ENCODE data around the gene HDHD3.
"Not testable (repeated sequence)": the region's sequence is repeated elsewhere in the genome, so short reads cannot be mapped to it uniquely, and the experiment has no call there.

The HDHD3 gene

DNA sequence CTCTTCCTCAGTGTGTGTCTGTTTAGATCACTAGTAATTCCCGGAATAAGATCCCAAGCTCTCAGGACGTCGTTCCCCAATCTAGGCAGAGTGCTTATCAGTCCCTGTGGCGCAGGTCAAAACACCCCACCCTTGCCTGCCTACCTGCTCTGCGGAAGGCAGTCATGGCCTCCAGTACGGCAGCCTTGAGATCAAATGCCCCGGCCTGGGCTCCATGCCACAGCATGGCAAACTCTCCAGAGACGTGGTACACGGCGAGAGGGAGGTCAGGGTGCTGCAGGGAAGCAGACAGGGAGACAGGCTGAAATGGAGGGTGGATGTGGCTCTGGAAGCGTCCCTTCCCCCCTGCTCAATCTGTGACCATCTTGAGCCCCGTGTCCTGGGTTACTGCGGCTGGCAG is 12.0 kb upstream of the HDHD3 start:
- DNase-seq = no peak

DNA sequence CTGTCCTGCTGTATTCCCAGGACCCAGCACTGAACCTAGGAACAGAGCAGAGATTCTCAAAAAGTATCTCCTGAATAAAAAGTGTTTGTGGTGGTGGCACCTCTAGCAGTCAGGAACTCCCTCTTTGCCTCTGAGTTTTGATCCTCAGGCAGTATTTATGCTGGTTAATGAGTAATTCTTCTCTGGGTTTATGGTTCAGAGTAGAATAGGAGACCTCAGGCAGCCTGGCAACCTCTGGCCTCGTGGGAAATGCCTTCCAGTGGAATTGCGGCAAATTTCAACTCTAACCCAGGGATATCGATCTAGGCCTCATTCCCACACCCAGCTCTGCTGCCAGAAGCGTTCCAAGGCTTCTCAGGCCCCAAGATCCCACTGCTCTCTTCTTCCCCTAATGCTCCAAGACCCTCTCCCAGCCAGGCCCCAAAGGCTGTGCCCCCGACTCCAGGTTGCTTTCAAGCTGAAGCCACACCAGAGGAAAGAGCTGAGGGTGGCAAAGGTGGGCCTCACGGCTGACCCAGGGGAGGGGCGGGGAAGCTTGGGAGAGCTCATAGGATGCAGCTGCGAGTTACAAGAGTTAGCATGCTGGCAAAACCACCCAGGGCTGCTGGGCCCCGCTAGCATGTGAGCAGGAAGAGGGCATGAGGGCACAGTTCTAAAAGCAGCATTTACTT is 10.9 kb upstream of the HDHD3 start:
- no peak for DNase-seq

DNA sequence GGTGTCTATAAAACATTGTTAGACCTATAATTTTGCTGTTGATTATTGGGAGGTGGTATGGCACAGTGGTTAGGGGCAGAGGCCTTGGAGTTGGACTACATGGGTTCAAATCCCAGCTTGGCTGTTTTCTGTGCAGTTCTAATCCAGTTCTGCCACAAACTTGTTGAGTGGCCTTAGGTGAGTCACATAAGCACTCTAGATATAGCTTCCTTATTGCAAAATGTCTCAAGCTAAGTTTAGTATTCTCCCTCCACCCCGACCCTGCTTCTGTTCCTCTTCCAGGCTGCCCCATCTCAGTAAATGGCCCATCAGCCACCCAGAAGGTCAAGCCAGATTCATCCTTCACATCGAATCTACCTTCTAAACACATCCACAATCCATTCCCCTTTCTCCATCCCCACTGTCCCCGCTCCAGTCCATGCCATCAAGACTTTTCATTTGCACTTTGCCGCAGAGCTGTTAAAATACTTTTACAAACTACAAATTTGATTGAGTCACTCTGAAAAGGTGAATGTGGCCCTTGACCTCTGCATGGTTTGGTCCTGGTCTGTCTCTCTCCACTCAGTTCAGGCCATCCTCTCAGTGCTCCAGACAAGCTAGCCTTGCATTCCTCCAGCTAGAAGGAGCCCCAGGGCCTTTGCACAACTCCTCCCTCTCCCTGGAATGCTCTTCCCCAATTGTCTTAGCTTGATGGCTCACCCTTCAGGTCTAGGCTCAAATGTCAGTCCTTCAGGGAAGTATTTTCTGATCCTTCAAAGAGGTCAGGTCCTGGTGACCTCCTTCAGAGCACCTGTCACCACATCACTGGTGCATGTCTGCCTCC is 10.0 kb upstream of the HDHD3 start:
- no peak for DNase-seq

DNA sequence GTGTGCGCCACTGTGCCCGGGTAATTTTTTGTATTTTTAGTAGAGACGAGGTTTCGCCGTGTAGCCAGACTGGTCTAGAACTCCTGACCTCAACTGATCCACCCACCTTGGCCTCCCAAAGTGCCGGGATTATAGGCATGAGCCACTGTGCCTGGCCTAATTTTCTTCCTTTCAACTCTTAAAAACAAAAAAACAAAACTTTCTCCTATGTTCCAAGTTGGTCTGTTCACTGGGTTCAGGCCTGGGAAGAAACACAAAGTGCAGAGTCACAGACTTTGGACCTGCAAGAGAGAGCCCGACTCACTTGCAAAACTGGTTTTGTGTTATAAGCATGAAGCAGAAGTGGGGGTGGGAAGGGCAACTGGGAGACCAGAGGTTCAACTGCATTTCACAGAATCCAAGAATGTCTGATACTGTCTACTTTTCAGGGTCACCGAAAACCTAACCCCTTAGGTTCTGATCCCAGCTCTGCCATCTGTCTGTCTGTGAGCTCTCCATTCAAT is 5.2 kb upstream of the HDHD3 start:
- no peak for DNase-seq

DNA sequence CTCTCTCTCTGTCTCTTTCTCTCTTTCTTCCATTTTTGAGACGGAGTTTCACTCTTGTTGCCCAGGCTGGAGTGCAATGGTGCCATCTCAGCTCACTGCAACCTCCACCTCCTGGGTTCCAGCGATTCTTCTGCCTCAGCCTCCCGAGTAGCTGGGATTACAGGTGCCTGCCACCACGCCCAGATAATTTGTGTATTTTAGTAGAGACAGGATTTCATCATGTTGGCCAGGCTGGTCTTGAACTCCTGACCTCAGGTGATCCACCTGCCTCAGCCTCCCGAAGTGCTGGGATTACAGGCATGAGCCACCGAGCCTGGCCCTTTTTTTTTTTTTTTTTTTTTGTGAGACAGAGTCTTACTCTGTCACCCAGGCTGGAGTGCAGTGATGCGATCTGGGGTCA is 4.7 kb upstream of the HDHD3 start:
- not testable (repeated sequence) for DNase-seq

DNA sequence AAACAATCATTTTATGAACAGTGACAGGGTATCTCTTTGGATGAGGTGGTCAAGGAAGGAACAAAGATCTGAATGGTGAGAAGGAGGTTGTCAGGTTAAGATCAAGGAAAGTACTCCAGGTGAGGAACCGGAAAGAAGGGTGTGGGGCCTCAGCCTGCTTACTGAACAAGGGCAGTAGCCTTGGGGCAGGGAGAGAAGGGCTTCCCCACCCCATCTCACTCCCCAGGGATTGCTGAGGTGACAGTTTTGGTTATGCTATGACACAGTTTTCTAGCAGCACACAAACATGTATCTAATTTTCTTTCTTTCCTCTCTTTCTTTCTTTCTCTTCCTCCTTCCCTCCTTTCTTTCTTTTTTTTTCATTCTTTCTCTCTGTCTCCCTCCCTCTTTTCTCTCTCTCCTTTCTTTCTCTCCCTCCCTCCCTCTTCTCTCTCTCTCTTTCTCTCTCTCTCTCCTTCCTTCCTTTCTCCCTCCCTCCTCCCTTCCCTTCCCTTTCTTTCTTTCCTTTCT is 4.1 kb upstream of the HDHD3 start:
- DNase-seq = no peak

DNA sequence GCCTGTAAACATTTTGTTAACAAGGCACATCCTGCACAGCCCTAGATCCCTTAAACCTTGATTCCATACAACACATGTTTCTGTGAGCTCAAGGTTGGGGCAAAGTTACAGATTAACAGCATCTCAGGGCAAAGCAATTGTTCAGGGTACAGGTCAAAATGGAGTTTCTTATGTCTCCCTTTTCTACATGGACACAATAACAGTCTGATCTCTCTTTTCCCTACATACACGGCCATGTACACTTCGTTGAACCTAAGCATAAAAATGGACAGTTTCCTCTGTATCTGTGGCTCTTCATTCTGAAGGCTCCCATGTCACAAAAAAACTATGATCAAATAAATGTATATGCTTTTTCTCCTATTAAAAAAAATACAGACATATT is 3.0 kb upstream of the HDHD3 start:
- DNase-seq = not testable (repeated sequence)

DNA sequence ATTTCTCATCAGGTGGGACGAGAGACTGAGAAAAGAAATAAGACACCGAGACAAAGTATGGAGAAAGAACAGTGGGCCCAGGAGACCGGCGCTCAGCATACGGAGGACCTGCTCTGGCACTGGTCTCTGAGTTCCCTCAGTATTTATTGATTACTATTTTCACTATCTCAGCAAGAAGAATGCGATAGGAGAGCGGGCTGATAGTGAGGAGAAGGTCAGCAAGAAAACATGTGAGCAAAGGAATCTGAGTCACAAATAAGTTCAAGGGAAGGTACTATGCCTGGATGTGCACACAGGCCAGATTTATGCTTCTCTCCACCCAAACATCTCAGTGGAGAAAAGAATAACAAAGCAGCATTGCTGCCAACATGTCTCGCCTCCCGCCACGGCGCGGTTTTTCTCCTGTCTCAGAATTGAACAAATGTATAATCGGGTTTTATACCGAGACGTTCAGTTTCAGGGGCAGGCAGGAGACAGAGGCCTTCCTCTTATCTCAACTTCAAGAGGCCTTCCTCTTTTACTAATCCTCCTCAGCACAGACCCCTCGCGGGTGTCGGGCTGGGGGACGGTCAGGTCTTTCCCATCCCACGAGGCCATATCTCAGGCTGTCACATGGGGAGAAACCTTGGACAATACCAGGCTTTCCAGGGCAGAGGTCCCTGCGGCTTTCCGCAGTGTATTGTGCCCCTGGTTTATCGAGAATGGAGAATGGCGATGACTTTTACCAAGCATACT is 2.5 kb upstream of the HDHD3 start:
- not testable (repeated sequence) for DNase-seq

DNA sequence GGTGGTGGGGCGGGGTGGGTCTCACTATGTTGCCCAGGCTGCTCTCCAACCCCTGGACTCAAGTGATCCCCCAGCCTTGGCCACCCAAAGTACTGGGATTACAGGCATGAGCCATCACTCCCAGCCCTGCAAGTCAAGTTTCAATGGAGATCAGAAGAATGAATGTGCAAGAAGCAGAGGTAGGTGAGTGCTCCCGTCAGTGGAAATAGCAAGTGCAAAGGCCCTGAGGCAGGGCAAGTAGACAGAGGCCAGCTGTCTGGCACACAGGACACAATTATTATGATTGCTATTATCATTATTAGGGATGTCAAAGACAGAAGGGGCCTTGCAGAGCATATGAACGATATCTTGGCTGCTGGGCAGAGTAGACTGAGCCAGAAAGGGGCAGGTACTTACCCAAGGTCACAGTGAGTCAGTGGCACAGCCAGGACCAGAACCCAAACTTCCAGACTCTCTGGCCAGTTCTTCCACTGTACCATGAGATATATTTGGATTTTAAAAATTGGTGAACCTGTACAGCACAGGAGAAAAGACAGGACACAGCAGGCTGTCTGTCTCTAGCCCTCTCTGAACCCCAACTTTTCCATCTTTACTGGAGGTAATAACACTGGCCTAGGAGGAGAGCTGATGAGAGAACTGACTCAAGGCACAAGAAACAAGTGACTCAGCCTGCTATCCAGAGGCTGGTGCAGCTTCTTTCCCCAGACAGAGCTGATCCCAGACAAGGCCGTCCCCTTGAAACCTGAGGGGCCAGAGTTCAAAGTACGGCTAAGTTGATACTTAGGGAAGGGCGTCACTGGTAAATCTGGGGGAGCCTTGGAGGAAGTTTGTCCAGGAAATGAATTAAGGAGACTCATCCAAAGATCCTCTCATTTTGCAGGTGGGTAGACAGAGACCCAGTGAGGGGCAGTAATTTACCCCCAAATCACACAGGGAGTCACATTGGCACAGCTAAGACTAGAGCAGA is 1.4 kb downstream of the HDHD3 start:
- no peak for DNase-seq

DNA sequence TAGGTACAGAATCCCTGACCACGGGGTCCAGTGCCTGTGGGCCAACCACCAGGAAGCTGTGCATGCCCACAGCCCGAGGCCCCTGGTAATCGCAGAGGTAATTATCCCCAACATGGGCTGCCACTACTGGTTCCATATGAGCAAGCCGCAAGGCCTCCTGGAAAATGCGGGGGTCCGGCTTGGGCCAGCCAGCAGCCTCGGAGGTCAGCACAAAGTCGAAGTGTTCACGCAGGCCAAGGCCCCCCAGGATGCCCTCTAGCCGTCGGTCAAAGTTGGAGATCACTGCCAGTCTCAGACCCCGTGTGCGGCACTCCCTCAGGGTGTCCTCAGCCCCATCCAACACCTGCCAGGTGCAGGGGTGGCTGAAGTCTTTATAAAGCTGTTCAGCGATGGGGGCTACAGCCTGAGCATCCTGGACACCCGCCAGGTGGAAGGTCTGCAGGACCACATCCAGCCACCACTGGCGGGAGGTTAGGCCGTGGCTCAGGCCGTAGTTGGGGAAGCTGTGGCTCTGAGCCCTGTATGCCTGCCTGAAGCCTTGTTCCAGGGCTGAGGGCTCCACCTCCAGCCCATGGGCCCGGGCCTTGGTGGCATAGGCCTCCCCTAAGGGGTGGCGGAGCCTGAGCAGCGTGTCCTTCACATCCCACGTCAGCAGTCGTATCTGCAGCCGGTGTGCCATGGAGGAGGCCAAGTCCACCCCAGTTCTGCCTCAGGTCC is 3.0 kb downstream of the HDHD3 start:
- DNase-seq = no peak

DNA sequence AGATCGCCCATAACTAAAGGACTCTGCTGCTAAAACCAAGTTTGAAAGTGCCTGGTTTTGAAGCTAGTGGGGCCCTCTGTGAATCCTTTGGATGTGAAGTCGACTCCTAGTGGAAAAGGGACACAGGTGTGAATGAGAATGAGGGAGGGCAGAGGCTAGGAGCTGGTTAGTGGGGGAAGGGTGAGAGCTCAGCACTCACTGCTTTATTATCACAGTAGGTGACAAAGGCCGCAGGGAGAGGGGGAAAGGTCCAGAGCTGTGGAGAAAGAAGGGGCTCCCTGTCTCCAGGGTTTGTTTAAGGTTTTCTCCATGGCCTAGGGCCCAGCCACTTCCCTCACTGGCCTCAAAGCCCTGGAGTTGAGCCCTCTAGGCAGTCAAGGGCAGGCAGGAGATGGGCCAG is 3.5 kb downstream of the HDHD3 start:
- DNase-seq = no peak

DNA sequence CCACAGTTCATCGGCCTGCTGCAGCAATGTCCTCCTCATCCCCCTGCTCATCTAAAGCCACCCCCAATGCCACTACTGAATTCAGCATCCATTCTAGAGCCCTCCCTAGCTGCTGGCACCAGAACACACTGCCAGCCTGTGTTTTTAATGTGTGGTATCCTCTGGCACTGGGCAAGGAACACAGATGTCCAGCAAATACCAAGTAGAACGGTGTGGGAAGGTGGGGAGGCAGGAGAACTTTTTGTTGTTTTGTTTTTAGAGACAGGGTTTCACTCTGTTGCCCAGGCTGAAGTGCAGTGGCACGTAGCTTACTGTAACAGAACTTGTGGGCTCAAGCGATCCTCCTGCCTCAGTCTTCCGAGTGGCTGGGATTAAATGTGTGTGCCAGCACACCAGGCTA is 4.7 kb downstream of the HDHD3 start:
- DNase-seq = no peak

DNA sequence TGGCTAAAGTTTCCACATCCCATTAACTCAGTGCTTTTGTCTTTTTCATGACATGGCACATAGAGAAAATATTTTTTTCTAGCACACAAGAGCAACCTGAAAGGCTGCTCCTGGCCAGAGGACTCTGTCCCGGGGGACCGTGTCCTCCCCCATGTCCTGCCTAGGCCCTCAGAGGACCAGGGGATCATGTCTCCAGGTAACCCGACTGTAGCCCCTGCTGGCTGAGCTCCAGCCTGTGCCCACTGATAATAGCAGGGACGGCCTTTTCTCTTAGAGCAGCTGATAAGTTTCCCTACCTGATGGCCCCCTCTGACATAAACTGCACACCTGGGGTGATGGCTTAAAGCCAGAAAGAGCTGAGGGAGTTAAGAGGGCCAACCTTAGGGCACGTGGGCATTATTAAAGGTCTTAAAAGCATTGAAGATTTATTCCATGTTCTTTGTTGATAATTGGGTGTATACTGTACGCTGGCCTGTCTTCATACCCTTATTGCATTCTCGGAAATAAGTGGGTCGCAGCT is 5.9 kb downstream of the HDHD3 start:
- DNase-seq = no peak

DNA sequence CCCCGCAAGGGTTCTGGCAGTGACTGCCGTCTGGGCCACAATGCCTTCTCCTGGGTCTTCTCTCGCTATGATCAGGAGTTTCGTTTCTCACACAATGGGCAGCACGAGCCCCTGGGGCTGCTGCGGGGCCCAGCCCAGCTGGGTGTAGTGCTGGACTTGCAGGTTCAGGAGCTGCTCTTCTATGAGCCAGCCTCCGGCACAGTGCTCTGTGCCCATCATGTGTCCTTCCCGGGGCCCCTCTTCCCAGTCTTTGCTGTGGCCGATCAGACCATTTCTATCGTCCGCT is 7.0 kb downstream of the HDHD3 start:
- DNase-seq = no peak

DNA sequence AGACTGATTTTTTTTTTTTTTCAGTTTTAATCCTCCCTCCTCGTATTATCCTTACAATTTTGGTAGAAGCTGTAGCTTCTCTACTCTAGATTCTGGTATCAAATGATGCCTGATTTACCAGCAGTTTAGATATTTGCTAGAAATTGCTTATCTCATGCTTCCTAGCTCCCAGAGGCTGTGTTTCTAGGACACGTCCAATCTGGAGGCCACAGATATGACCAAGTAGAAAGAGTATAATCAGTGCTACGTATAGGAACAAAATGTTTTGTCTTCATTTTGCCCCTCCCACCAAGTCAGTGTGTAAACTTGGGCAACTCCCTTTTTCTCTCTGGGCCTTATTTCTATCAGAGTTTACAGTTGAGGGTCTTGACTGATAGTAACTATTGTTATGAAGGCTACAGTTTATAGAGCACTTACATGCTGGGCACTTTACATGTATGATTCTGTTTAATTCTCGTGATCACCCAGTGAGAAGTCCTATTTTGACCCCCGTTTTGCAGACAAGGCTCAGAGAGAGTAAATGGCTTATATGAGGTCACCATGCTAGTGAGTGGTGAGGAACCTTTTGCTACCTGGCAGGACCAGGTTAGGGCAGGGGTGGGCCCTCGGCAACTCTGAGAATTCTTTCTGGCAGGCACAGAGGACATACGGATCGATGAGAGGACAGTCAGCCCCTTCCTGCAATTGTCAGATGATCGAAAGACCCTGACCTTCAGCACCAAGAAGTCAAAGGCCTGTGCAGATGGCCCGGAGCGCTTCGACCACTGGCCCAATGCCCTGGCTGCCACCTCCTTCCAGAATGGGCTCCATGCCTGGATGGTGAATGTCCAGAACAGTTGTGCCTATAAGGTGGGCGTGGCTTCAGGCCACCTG is 7.6 kb downstream of the HDHD3 start:
- no peak for DNase-seq

DNA sequence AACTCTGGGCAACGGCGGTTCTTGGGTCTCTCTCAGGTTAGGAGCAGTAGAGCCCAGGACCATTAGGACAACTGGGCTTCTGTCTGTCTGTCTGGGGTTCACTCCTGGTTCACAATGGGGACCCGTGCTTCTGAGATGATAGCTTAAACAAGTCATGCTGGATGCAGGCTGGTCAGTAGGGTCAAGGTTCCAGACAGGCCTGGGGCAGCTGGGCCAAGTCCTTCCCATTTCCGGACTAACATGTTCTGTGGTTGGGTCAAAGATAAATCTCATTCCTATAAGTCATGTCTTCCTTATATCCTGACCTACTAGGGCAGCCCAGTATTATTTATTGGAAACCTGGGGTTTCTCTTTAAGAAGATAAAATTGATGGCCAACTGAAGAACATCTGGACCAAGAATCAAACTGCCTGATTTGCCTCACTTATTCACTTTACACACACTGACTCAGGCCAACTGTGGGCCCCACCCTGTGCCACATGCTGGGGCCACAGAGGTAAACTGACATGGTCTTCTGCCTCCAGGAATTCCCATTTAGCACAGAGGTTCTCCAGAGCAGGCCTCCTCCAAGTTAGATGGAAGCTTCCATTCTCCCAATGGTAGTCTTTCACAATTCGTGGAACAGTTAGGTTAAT is 8.3 kb downstream of the HDHD3 start:
- no peak for DNase-seq

DNA sequence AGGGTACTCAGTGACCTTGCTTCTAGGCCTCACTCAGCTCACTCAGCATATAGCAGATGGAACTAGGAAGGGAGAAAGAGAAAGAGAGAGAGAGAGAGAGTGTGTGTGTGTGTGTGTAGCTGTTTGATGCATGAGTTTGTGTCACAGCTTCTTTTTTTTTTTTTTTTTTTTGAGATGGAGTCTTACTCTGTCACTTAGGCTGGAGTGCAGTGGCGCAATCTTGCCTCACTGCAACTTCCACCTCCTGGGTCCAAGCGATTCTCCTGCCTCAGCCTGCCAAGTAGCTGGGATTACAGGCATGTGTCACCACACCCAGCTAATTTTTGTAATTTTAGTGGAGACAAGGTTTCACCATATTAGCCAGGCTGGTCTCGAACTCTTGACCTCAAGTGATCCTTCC is 11.1 kb downstream of the HDHD3 start:
- DNase-seq = not testable (repeated sequence)

DNA sequence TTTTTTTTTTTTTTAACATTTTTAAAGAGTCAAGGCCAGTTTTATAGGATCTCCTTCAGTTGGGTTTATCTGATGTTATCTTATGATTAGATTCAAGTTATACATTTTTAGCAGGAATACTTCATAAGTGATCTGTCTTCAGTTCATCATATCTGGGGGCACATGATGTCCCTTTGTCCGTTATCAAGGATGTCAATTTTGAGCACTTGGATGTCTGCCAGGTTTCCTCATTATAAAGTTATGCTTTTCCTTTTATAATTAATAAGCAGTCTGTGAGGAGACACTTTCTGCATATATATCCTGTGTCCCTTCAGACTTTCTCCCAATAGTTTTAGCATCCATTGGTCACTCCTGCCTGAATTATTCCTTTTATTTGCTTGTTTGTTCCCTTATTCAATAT is 11.8 kb downstream of the HDHD3 start:
- no peak for DNase-seq

DNA sequence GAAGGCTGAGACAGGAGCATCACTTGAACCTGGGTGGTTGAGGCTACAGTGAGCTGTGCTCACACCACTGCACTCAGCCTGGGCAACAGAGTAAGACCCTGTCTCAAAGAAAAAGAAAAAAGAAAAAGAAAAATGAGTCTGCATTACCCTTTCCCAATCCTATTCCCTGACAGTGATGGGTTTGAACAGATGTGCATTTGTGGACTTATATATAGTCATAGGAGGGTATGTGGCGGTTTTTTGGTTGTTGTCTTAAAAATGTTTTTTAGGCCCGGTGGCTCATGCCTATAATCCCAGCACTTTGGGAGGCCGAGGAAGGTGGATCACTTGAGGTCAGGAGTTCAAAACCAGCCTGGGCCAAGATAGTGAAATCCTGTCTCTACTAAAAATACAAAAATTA is 13.4 kb downstream of the HDHD3 start:
- no peak for DNase-seq
